ENCODE measurements around the gene H1-8.

GRCh38 chr3:129594409-129594808 lies 51.4 kb downstream of the H1-8 start:
- no peak for TF ChIP-seq POLR2A (IDR thresholded peaks at IDR 0.05)
- TF ChIP-seq, protein P1, sequence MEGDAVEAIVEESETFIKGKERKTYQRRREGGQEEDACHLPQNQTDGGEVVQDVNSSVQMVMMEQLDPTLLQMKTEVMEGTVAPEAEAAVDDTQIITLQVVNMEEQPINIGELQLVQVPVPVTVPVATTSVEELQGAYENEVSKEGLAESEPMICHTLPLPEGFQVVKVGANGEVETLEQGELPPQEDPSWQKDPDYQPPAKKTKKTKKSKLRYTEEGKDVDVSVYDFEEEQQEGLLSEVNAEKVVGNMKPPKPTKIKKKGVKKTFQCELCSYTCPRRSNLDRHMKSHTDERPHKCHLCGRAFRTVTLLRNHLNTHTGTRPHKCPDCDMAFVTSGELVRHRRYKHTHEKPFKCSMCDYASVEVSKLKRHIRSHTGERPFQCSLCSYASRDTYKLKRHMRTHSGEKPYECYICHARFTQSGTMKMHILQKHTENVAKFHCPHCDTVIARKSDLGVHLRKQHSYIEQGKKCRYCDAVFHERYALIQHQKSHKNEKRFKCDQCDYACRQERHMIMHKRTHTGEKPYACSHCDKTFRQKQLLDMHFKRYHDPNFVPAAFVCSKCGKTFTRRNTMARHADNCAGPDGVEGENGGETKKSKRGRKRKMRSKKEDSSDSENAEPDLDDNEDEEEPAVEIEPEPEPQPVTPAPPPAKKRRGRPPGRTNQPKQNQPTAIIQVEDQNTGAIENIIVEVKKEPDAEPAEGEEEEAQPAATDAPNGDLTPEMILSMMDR (IDR thresholded peaks at IDR 0.05): no peak
